Pons (tissue), 1 donor: ENCODE measurements around the gene THSD1.
"Not testable (repeated sequence)": the region's sequence is repeated elsewhere in the genome, so short reads cannot be mapped to it uniquely, and the experiment has no call there.

ENCODE experiments used
- DNase-seq: peaks from one replicate; pipeline ENCODE4 v3.0.0-alpha.2; 2016; ENCODE audit warnings: low spot score

THSD1 gene

DNA sequence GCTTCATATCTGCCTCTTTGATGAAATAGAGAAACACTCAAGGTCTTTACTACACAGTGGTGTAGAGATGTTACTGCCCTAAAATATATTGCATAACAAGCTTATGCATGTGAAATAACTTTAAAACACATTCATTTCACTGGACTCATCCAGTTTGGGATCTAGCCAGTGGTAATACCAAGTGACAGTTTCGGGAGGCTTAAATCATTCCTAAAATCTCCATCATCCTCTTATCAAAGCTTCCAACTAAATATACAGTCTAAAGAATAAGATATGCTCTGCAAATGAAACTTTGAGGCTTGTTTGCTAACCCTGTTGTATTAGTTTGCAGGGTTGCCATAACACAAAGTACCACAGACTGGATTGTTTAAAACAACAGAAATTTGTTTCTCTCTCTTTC, 52.8 kb downstream of the THSD1 start:
- no peak for DNase-seq

DNA sequence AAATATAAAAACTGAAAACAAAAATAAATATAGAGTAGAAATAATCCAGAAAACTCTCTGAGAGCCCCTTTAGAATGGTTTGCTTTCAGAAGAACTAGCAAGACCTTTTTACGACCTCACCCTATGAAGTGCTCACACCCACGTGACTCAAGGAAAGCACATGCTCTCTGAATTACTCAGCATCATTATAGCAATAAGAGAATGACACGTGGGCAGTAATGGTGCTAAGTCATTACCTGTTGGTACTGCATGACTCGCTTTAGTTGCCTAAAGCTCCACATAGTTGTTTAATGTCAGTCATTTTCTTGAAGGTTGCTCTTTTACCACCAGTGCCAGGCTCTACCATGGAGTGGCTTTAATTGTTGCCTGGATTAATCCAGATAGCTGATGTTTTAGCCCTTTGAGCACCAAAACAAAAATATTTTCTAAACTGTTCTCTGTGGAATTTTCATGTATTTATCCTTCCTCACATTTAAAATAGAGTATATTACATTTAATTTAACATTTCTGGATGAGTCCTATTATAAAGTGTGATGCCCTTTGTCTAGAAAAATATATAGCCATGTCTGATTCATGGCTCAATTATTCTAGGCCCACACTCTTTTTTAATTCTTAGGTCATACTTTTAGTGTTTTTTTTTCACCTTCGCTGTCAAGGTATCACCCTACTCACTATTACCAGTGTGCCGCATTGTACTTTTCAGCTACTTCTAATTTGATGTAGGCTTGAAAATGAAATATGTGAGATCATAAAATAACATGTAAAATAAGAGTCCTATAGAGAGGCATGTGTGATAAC, 56.8 kb downstream of the THSD1 start:
- DNase-seq: no peak

DNA sequence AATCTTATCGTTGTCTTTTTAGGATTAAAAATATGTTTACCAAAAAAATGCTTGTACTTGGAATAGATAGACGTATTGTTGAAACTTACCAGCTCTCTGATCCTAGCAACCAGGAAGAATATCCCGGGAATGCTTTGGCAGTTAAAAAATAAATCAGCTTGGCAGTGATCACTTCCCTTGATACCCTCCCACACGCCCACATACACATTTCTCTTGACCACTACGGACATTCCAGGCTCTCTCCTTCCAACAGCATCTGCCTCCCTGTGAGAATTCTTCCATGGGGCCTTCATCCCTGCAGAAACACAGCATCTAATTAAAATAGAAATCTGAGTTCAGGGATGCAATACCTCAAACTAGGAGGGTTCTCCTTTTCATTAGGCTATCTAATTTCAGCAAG, 57.9 kb downstream of the THSD1 start:
- DNase-seq: no peak

DNA sequence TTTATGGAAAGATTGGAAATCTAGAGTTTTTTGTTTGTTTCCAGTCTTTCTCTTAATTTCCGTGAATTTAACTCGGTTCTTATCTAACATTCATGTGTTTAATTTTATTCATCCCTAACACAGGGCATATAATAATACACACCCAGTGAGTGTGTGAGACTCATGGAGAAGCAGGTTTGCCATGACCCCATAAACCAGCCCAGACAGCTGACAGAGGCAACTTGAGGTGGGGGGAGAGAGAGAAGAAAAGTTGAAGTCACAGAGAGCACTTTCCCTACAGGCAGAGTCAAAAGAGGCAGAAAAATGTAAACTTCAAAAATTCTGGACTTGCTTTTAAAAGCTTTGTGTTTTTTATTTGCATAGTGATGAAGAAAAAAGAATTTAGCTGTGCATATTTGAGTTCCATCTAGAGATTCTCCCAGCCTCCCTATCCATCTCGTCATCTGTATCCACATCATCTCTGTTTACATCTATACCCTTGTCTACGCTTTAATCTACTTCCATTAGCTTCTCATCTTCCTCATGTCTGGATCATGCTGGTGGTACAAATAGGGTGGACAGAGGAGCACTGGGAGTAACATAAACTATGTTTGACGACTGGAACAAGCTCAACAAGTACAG, 60.2 kb downstream of the THSD1 start:
- no peak for DNase-seq

DNA sequence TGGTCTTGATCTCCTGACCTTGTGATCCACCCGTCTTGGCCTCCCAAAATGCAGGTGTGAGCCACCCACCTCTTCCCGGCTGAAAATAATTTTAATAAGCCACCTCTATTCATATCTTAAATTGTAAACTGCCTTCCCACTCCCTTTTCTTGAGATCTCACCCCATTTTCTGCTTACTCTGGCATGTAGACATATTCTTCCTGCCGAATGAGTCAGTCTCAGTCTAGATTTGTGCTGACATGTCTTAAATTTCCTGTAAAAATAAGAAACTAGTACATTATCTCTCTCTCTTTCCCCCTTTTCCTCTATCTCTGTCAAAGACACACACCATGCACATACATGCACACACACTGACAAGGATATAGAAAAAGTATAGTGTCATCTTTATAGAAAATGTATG, 60.9 kb downstream of the THSD1 start:
- no peak for DNase-seq

DNA sequence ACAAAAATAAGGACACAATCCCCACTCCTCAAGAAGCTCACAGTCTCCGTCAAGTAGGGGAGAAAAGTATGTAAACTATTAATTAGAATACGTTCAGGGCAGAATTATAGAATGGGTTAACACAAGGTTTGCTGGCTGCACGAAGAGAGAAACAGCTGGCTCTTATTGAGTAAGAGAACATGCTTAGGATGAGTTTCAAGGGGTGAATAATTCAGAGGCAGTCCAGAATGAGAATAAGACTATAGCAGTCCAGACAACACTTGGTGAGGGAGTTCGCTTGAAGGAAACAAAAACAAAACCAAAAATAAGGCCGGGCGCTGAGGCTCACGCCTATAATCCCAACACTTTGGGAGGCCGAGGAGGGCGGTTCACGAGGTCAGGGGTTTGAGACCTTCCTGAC, 61.9 kb downstream of the THSD1 start:
- DNase-seq: no peak

DNA sequence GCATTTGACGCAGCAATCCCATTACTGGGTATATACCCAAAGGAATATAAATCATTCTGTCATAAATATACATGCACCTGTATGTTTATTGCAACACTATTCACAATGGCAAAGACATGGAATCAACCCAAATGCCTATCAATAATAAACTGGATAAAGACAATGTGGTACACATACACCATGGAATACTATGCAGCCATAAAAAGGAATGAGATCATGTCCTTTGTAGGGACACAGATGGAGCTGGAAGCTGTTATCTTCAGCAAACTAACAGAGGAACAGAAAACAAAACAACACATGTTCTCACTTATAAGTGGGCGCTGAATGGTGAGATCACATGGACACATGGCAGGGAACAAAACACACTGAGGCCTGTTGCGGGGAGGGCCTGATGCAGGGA, 63.8 kb downstream of the THSD1 start:
- not testable (repeated sequence) for DNase-seq

DNA sequence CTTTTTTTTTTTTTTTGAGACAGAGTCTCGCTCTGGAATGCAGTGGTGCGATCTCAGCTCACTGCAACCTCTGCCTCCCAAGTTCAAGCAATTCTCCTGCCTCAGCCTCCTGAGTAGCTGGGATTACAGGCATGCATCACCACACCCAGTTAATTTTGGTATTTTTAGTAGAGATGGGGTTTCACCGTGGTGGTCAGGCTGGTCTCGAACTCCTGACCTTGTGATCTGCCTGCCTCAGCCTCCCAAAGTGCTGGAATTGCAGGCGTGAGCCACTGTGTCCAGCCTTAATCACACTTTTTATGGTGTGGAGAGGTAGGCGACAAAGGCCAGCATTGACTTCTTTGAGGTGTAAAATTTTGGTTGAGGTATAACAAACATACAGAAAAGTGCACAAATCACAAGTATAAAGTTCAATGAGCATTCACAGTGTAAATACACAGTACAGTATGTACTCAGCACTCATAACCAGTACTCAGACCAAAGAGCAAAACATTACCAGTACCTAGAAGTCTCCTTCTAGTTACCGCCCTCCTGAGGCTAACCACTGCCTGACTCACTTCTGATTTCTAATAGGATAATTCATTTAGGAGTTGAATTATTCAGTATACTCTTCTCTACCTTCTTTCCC, 68.0 kb downstream of the THSD1 start:
- DNase-seq: not testable (repeated sequence)

DNA sequence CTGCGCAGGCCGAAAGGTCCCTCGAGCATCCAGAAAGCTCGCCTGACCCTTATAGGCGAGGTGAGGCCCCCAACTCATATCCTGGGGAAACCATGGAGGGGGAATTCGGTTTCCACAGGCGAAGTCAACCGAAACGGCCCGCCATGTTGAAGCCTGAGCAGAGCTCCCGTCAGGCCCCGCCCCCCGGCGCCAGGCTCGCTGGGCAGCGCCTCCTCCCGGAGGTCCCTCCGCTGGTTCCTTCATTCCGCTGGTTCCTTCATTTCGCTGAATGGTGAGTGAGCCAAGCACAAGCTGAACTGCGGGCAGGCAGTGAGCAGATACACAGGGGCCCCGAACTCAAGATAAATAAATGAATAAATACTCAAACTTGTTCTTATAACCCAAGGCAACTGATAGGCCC, 71.9 kb downstream of the THSD1 start:
- not testable (repeated sequence) for DNase-seq

DNA sequence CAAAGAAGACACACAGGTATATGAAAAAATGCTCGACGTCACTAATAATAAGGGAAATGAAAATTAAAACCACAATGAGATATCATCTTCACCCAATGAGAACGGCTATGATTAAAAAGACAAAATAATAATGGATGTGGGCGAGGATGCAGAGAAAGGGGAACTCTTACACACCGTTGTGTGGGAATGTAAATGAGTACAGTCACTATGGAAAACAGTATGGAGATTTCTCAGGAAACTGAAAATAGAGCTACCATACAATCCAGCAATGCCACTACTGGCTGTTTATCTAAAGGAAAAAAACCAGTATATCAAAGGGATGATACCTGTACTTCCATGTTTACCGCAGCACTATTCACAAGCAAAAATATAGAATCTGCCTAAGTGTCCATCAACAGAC, 74.1 kb downstream of the THSD1 start:
- not testable (repeated sequence) for DNase-seq
